ENCODE data around the gene PAPOLA. TPM values are rescaled to one million over a fixed set of nuclear protein-coding genes. Genes with fewer than 3 reads are reported as not detected.

Gene PAPOLA
- total and polyA plus RNA-seq, 2 of the 4 experiments (the other 2 are of a cell fraction): 73.8 to 128 TPM

- POLR2A ChIA-PET (ENCODE audit: unreplicated experiment): no interaction called here
Observed at GRCh38 chr14:96503306-96503679, 1.1 kb downstream of the PAPOLA start.

More at GRCh38 chr14:96503306-96503679, 1.1 kb downstream of the PAPOLA start:
- Histone ChIP-seq H3K4me1 (ENCODE audit: control insufficient read depth, insufficient read depth, low read length) (peaks cover 3% of the 10 kb centered on the region; the same call in 1 of the 2 replicates), H2AFZ (replicated peaks; ENCODE audit: low read length, poor library complexity) (no peak overlapping the region), H4K20me1 (ENCODE audit: insufficient read depth, low read length) (peaks cover 51% of the 10 kb centered on the region), H4K8ac (ENCODE audit: low read depth in 2 of 2, low read length in 2 of 2) (no peak overlapping the region), H4K91ac (ENCODE audit: insufficient read depth, low read depth, low read length) (no peak overlapping the region), H2AK9ac (replicated peaks; ENCODE audit: low read depth, low read length, poor library complexity) (peak overlapping the region; percentile 90), H4K5ac (ENCODE audit: low read depth, low read length) (no peak overlapping the region), H3K4me2 (ENCODE audit: low read depth, low read length) (peak overlapping the region; percentile 84), H3K36me3 (ENCODE audit: control insufficient read depth, insufficient read depth, low read length) (no peaks in the 10 kb centered on the region), H3K4me3 (ENCODE audit: insufficient read depth, low read depth, low read length) (peak overlapping the region; percentile 76), H2BK15ac (ENCODE audit: low read depth, low read length) (no peak overlapping the region), H3K27me3 (ENCODE audit: control insufficient read depth, insufficient read depth, low read length) (no peaks in the 10 kb centered on the region), H3K9ac (ENCODE audit: low read depth, low read length) (peak overlapping the region; percentile 88), H3K79me1 (ENCODE audit: low read depth in 1 of 2, low read length in 2 of 2) (peaks cover 5 to 35% of the 10 kb centered on the region in 2 experiments; a peak in 3 of 4 replicates), H3K9me1 (ENCODE audit: insufficient read depth, low read length) (peaks cover 10% of the 10 kb centered on the region), H3K18ac (ENCODE audit: low read depth, low read length) (no peak overlapping the region), H3K27ac (ENCODE audit: insufficient read depth, low read length) (peak overlapping the region; percentile 18; the same call in 1 of the 2 replicates), H3K23ac (ENCODE audit: low read depth, low read length) (peak overlapping the region; percentile 76), H2AK5ac (ENCODE audit: low read depth, low read length) (peak overlapping the region; percentile 31), H3K14ac (replicated peaks; ENCODE audit: low read depth, low read length) (peak overlapping the region; percentile 64; the same call in 1 of the 2 replicates), H3K4ac (ENCODE audit: low read depth, low read length) (peak overlapping the region; percentile 65; the same call in 1 of the 2 replicates), H3K56ac (ENCODE audit: extremely low read depth, insufficient read depth, low read length) (peak overlapping the region; percentile 78), H2BK120ac (ENCODE audit: low read depth, low read length) (no peak overlapping the region), H2BK5ac (ENCODE audit: low read depth, low read length, poor library complexity, severe bottlenecking) (peak overlapping the region; percentile 68), H2BK20ac (ENCODE audit: low read depth, low read length) (no peak overlapping the region), H3K9me3 (ENCODE audit: control insufficient read depth, insufficient read depth, low read length) (no peaks in the 10 kb centered on the region)
- ATAC-seq (ENCODE audit: low read depth): no peak
- TF ChIP-seq MAFK (IDR thresholded peaks at IDR 0.05; ENCODE audit: low read depth, low read length) (no peak), NFE2L2 (IDR thresholded peaks at IDR 0.05; ENCODE audit: low read depth, low read length) (no peak), CTCF (conservative IDR thresholded peaks at IDR 0.05; ENCODE audit: low read depth, low read length) (no peak), RCOR1 (IDR thresholded peaks at IDR 0.05; ENCODE audit: insufficient replicate concordance, low read length) (no peak), FOS (IDR thresholded peaks at IDR 0.05; ENCODE audit: low read depth, low read length) (no peak), MXI1 (IDR thresholded peaks at IDR 0.05; ENCODE audit: borderline replicate concordance, low read depth, low read length) (no peak), USF2 (IDR thresholded peaks at IDR 0.05; ENCODE audit: low read depth, low read length) (no peak), RFX5 (IDR thresholded peaks at IDR 0.05; ENCODE audit: low read depth, low read length) (no peak), BHLHE40 (IDR thresholded peaks at IDR 0.05; ENCODE audit: low read depth, low read length) (no peak)
- in situ Hi-C loops (cut with MboI; ENCODE audit: low sequenced_read_pairs) (no loop called here), dilution Hi-C loops (cut with HindIII; ENCODE audit: low sequenced_read_pairs, unreplicated experiment) (no loop called here), intact Hi-C loops (cut with micrococcal nuclease) (loop anchor here (10.0 kb wide), 2 partner anchors 218 to 398 kb away; no protein-coding TSS in a partner anchor)
- no peak for DNase-seq
- CTCF ChIA-PET: interaction anchor here (0.6 kb wide), 1 partner anchor 91 kb away, joined by 3 read pairs; no protein-coding TSS in a partner anchor
- TSS peak; percentile 51 for BruUV-seq (replicated peaks)
- WGBS, 2 experiments (ENCODE audit: extremely low coverage in 2 of 2, insufficient read length in 1 of 2): 20% methylated on average over 2 of the region's 5 CpGs; no CpG with 5 or more reads in 1 of the 2 experiments

All from IMR-90 (cell line).